Measurements from ENCODE around the gene ARHGEF1. TPM values are rescaled to one million over a fixed set of nuclear protein-coding genes. Genes with fewer than 3 reads are reported as not detected.

The ARHGEF1 gene
- total RNA-seq, 2 donors from 2014 or later = 89.9 to 116 TPM

DNA sequence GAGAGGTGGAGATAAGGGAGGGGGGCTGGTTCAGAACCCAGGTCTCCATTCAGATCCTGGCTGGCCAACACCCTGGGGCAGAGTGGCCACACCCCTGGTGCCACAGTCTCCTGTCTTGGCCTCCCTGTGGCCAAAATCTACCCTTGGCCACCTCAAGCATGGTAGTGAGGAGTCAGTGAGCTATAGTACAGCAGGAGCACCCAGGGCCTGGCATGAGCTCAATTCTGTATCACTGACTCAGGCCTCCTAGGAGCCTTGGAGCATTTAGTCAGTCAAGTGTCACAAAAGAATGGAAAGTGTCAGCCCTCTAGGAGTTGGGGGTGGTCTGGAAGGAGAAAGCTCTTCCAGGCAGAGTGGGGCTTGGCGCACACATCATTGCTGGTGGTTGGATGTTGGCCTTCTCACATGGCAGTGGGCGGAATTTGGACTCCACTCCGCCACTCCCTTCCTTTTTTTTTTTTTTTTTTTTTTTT lies 12.5 kb upstream of the ARHGEF1 start:
- Histone ChIP-seq H3K9me3 (ENCODE audit: control insufficient read depth, low read length) (no peaks in the 10 kb centered on the region), H3K27me3 (ENCODE audit: control insufficient read depth, insufficient read depth, low read length, poor library complexity, severe bottlenecking) (no peaks in the 10 kb centered on the region), H3K4me3 (ENCODE audit: low read length) (no peak overlapping the region), H3K9ac (ENCODE audit: extremely low read depth, low read length, poor library complexity, severe bottlenecking) (no peak overlapping the region), H3K36me3 (ENCODE audit: control insufficient read depth, insufficient read depth, low read length) (peaks cover 57% of the 10 kb centered on the region), H3K27ac (ENCODE audit: low read depth, low read length) (no peak overlapping the region), H3K4me1 (ENCODE audit: control insufficient read depth, insufficient read depth, low read length) (peaks cover 4% of the 10 kb centered on the region)
- peak; percentile 59 for DNase-seq
- no peaks in the 10 kb centered on the region for H3K9me3 Mint-ChIP-seq
- 94% methylated on average over 3 of the region's 3 CpGs; no CpG with 5 or more reads in 1 of the 2 experiments for WGBS, 2 experiments (ENCODE audit: insufficient coverage in 1 of 2, insufficient read length in 1 of 2)
- TF ChIP-seq, protein P1, sequence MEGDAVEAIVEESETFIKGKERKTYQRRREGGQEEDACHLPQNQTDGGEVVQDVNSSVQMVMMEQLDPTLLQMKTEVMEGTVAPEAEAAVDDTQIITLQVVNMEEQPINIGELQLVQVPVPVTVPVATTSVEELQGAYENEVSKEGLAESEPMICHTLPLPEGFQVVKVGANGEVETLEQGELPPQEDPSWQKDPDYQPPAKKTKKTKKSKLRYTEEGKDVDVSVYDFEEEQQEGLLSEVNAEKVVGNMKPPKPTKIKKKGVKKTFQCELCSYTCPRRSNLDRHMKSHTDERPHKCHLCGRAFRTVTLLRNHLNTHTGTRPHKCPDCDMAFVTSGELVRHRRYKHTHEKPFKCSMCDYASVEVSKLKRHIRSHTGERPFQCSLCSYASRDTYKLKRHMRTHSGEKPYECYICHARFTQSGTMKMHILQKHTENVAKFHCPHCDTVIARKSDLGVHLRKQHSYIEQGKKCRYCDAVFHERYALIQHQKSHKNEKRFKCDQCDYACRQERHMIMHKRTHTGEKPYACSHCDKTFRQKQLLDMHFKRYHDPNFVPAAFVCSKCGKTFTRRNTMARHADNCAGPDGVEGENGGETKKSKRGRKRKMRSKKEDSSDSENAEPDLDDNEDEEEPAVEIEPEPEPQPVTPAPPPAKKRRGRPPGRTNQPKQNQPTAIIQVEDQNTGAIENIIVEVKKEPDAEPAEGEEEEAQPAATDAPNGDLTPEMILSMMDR (conservative IDR thresholded peaks at IDR 0.05) = no peak
- H3K27ac Mint-ChIP-seq = no peak overlapping the region
- H3K36me3 Mint-ChIP-seq (ENCODE audit: low read depth) = peaks cover 50% of the 10 kb centered on the region
- H3K4me1 Mint-ChIP-seq = peaks cover 16% of the 10 kb centered on the region
- no peak overlapping the region for H3K4me3 Mint-ChIP-seq
- H3K27me3 Mint-ChIP-seq (ENCODE audit: insufficient read depth) = no peaks in the 10 kb centered on the region

DNA sequence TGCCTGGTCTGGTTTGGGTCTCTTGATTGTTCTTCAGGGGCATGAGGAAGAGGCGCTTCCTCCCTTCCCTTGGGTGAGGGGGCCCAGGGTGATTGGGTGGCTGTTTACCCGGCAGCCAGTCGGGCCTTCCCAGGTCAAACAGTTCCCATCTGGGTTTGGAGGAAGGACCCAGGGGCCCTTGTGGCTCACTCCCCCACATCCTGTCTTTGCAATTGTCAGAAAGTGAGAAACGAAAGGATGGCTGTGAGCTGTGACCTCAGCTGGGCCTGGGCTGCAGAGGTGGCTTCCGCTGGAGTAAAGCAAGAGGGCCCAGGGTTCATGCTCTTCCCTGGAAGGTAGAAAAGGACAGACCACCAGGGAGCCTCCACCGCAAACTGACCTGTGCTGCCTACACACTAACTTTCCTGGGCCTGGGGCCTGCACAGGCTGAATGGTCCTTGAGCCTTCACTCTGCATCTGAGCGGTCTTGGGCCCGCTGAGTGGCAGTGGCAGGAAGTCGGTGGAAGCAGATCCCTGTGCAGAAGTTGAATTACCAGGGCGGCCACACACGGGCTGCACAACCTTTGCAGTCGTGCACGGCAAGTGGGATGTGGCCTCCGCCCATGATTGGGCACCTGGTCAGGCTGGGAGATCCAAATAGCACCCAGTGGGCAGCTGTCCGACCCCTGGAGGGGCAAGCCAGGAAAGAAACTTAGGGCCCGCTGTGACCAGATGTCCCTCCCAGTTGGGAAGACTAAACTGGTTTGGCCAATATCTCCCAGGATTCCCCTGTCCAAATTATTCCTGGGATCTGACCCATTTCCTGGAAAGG lies 11.2 kb upstream of the ARHGEF1 start:
- Histone ChIP-seq H3K9me3 (ENCODE audit: control insufficient read depth, low read length) (no peaks in the 10 kb centered on the region), H3K27me3 (ENCODE audit: control insufficient read depth, insufficient read depth, low read length, poor library complexity, severe bottlenecking) (no peaks in the 10 kb centered on the region), H3K36me3 (ENCODE audit: control insufficient read depth, insufficient read depth, low read length) (peaks cover 49% of the 10 kb centered on the region), H3K4me1 (ENCODE audit: control insufficient read depth, insufficient read depth, low read length) (peaks cover 4% of the 10 kb centered on the region), H3K9ac (ENCODE audit: extremely low read depth, low read length, poor library complexity, severe bottlenecking) (no peak overlapping the region), H3K27ac (ENCODE audit: low read depth, low read length) (no peak overlapping the region), H3K4me3 (ENCODE audit: low read length) (no peak overlapping the region)
- DNase-seq = peak; percentile 74
- Mint-ChIP-seq H3K36me3 (ENCODE audit: low read depth) (peaks cover 40% of the 10 kb centered on the region), H3K4me1 (peaks cover 13% of the 10 kb centered on the region), H3K27me3 (ENCODE audit: insufficient read depth) (peaks cover 8% of the 10 kb centered on the region), H3K4me3 (no peak overlapping the region), H3K9me3 (no peaks in the 10 kb centered on the region), H3K27ac (peak overlapping the region; percentile 49)
- TF ChIP-seq, protein P1 (conservative IDR thresholded peaks at IDR 0.05) = no peak
- WGBS, 2 experiments (ENCODE audit: insufficient coverage in 1 of 2, insufficient read length in 1 of 2) = 93 to 94% methylated on average over 13 to 16 of the region's 16 CpGs

GRCh38 chr19:41872384-41872774 lies 10.6 kb upstream of the ARHGEF1 start:
- 93 to 95% methylated on average over 12 of the region's 12 CpGs for WGBS, 2 experiments (ENCODE audit: insufficient coverage in 1 of 2, insufficient read length in 1 of 2)
- H3K27ac Mint-ChIP-seq = no peak overlapping the region
- H3K4me1 Mint-ChIP-seq = peaks cover 13% of the 10 kb centered on the region
- DNase-seq = peak; percentile 66
- Histone ChIP-seq H3K9me3 (ENCODE audit: control insufficient read depth, low read length) (no peaks in the 10 kb centered on the region), H3K4me3 (ENCODE audit: low read length) (no peak overlapping the region), H3K27ac (ENCODE audit: low read depth, low read length) (no peak overlapping the region), H3K9ac (ENCODE audit: extremely low read depth, low read length, poor library complexity, severe bottlenecking) (no peak overlapping the region), H3K27me3 (ENCODE audit: control insufficient read depth, insufficient read depth, low read length, poor library complexity, severe bottlenecking) (no peaks in the 10 kb centered on the region), H3K4me1 (ENCODE audit: control insufficient read depth, insufficient read depth, low read length) (peaks cover 4% of the 10 kb centered on the region), H3K36me3 (ENCODE audit: control insufficient read depth, insufficient read depth, low read length) (peaks cover 44% of the 10 kb centered on the region)
- no peaks in the 10 kb centered on the region for H3K9me3 Mint-ChIP-seq
- TF ChIP-seq, protein P1 (conservative IDR thresholded peaks at IDR 0.05) = no peak
- peaks cover 40% of the 10 kb centered on the region for H3K36me3 Mint-ChIP-seq (ENCODE audit: low read depth)
- H3K27me3 Mint-ChIP-seq (ENCODE audit: insufficient read depth) = peaks cover 11% of the 10 kb centered on the region
- H3K4me3 Mint-ChIP-seq = no peak overlapping the region
